HepG2 (cell line): ENCODE data around the gene BEAN1. TPM values are rescaled to one million over a fixed set of nuclear protein-coding genes. Genes with fewer than 3 reads are reported as not detected.

Source experiments
- HNRNPLL ChIP-seq: fragments of 200-400 bp; formaldehyde crosslinking; IDR thresholded peaks from 2 replicates; pipeline ENCODE4 v1.6.1; 2017; ENCODE audit warnings: mild to moderate bottlenecking, low read depth, low read length; ENCODE audit not compliant: poor library complexity, severe bottlenecking
- JUNB ChIP-seq: sonication (generic); formaldehyde crosslinking; IDR thresholded peaks from 2 replicates; pipeline ENCODE4 v1.8.0; 2022; ENCODE audit warnings: missing genetic modification reagents, mild to moderate bottlenecking, borderline replicate concordance
- PHF8 ChIP-seq: sonication (generic); formaldehyde crosslinking; IDR thresholded peaks from 2 replicates; pipeline ENCODE4 v1.5.0; 2020; ENCODE audit warnings: missing genetic modification reagents
- RELA ChIP-seq: sonication (generic); formaldehyde crosslinking; IDR thresholded peaks from 2 replicates; pipeline ENCODE4 v1.4.0; 2020; ENCODE audit warnings: missing genetic modification reagents
- SIX4 ChIP-seq: sonication (generic); formaldehyde crosslinking; IDR thresholded peaks from 2 replicates; pipeline ENCODE4 v1.4.0; 2020; ENCODE audit warnings: missing genetic modification reagents
- ZNF101 ChIP-seq: sonication (generic); formaldehyde crosslinking; IDR thresholded peaks from 2 replicates; pipeline ENCODE4 v1.4.0; 2020; ENCODE audit warnings: mild to moderate bottlenecking, low read depth, missing genetic modification reagents, borderline replicate concordance
- ZNF383 ChIP-seq: sonication (generic); formaldehyde crosslinking; IDR thresholded peaks from 2 replicates; pipeline ENCODE4 v1.4.0; 2020; ENCODE audit warnings: missing genetic modification reagents, mild to moderate bottlenecking, borderline replicate concordance
- ZNF724P ChIP-seq: sonication (generic); formaldehyde crosslinking; IDR thresholded peaks from 2 replicates; pipeline ENCODE4 v1.8.0; 2022; ENCODE audit warnings: missing genetic modification reagents, borderline replicate concordance
- ZSCAN22 ChIP-seq: sonication (generic); formaldehyde crosslinking; IDR thresholded peaks from 2 replicates; pipeline ENCODE4 v1.4.0; 2020; ENCODE audit warnings: mild to moderate bottlenecking, missing genetic modification reagents
- polyA plus RNA-seq, 8 experiments: library from polyadenylated mRNA; depleted of rRNA in 3 of 8; stranded (reverse) in 7 of 8; unstranded in 1 of 8; fragments of >200 nt; fragmentation: Illumina TruSeq in 4 of 8; extraction: Trizol in 4 of 8; gene quantifications; 2 replicates each; pipeline versions ENCODE4 v1.2.1 to v1.2.3, GENCODE V29; 2011 to 2016; ENCODE audit warnings: low read depth in 4 of 8, missing spikeins in 1 of 8, mixed read lengths in 1 of 8; ENCODE audit not compliant: insufficient read depth in 1 of 8
- total RNA-seq, 5 experiments: library from RNA; depleted of rRNA; stranded (reverse); fragments of >200 nt; fragmentation: Illumina TruSeq; extraction: Trizol; gene quantifications; 2 replicates each; pipeline ENCODE4 v1.2.3, GENCODE V29; 2016; ENCODE audit warnings: low read depth in 1 of 5
- TF ChIP-seq, protein P1 (sequence below): sonication (generic); formaldehyde crosslinking; IDR thresholded peaks from 2 replicates; pipeline ENCODE4 v1.4.0; 2020; ENCODE audit warnings: missing genetic modification reagents
- TF ChIP-seq, protein P2 (sequence below): sonication (generic); formaldehyde crosslinking; IDR thresholded peaks from 2 replicates; pipeline ENCODE4 v1.4.0; 2020; ENCODE audit warnings: missing genetic modification reagents, mild to moderate bottlenecking, borderline replicate concordance
- TF ChIP-seq, protein P3 (sequence below): sonication (generic); formaldehyde crosslinking; conservative IDR thresholded peaks from 2 replicates; pipeline ENCODE4 v1.4.0; 2020; ENCODE audit warnings: missing genetic modification reagents
- TF ChIP-seq, protein P4 (sequence below): sonication (generic); formaldehyde crosslinking; IDR thresholded peaks from 2 replicates; pipeline ENCODE4 v1.4.0; 2020; ENCODE audit warnings: mild to moderate bottlenecking, missing genetic modification reagents
- TF ChIP-seq, protein P5 (sequence below): IDR thresholded peaks from 2 replicates; pipeline ENCODE4 v1.4.0; 2020; ENCODE audit warnings: mild to moderate bottlenecking, missing genetic modification reagents
- TF ChIP-seq, protein P6 (sequence below): sonication (generic); formaldehyde crosslinking; IDR thresholded peaks from 2 replicates; pipeline ENCODE4 v1.5.0; 2020; ENCODE audit warnings: missing genetic modification reagents
- TF ChIP-seq, protein P7 (sequence below): sonication (generic); formaldehyde crosslinking; IDR thresholded peaks from 2 replicates; pipeline ENCODE4 v1.8.1; 2023; ENCODE audit warnings: mild to moderate bottlenecking, inconsistent platforms, moderate library complexity, missing genetic modification reagents, borderline replicate concordance

Gene BEAN1
- total and polyA plus RNA-seq, 2 of the 13 experiments (the other 11 are each of a cell fraction or from before 2014, with no cell fraction given), result 0.53 to 1.4 TPM

DNA sequence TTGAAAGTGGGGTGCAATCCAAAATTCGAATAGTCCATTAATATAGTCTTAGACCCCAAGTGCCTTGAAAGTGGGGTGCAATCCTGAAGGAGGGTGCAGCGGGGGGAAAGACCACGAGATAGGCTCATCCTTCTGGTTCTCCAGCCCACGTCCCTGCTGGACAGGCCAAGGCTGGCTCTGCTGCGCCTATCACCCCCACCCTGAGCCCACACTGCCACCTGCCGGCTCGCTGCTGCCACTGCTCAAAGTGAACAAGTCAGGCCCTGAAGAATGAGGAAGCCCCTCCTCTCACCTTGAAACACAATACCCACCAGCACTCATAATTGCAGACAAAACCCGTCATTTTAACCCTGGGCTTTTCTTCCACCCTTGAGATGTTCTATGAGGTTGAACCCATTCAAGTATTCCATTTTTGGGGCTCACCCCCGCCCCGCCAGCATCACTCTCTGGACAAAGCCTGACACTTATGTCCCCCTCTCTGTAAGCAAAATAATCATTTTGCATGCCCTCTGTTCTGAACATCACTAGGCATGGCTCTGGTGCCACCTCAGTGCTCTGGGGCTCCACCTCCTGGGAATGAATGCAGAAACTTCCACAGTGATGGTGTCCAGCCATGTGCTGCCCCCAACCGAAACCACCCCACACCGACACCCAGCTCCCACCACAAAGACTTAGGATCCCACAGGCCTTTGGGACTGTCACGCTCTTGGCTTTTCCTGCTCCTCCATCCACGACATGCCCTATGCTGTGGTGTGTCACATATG is 56.8 kb downstream of the BEAN1 start (continued):
- TF ChIP-seq, protein P1, sequence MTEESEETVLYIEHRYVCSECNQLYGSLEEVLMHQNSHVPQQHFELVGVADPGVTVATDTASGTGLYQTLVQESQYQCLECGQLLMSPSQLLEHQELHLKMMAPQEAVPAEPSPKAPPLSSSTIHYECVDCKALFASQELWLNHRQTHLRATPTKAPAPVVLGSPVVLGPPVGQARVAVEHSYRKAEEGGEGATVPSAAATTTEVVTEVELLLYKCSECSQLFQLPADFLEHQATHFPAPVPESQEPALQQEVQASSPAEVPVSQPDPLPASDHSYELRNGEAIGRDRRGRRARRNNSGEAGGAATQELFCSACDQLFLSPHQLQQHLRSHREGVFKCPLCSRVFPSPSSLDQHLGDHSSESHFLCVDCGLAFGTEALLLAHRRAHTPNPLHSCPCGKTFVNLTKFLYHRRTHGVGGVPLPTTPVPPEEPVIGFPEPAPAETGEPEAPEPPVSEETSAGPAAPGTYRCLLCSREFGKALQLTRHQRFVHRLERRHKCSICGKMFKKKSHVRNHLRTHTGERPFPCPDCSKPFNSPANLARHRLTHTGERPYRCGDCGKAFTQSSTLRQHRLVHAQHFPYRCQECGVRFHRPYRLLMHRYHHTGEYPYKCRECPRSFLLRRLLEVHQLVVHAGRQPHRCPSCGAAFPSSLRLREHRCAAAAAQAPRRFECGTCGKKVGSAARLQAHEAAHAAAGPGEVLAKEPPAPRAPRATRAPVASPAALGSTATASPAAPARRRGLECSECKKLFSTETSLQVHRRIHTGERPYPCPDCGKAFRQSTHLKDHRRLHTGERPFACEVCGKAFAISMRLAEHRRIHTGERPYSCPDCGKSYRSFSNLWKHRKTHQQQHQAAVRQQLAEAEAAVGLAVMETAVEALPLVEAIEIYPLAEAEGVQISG (CRISPR knock-in tag), result peak; percentile 52; the same call in 1 of the 2 replicates
- TF ChIP-seq, protein P2, sequence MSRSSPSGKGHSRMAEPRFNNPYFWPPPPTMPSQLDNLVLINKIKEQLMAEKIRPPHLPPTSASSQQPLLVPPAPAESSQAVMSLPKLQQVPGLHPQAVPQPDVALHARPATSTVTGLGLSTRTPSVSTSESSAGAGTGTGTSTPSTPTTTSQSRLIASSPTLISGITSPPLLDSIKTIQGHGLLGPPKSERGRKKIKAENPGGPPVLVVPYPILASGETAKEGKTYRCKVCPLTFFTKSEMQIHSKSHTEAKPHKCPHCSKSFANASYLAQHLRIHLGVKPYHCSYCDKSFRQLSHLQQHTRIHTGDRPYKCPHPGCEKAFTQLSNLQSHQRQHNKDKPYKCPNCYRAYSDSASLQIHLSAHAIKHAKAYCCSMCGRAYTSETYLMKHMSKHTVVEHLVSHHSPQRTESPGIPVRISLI (CRISPR knock-in tag), result no peak
- TF ChIP-seq PHF8 (CRISPR knock-in tag) (0 out of 2 replicates have a peak, but pooled peaks have one; percentile 36), ZNF724P (CRISPR knock-in tag) (no peak), ZSCAN22 (CRISPR knock-in tag) (no peak), ZNF101 (no peak), HNRNPLL (no peak), SIX4 (no peak; the same call in 1 of the 2 replicates), ZNF383 (CRISPR knock-in tag) (no peak), JUNB (CRISPR knock-in tag) (no peak), RELA (no peak)
- TF ChIP-seq, protein P3, sequence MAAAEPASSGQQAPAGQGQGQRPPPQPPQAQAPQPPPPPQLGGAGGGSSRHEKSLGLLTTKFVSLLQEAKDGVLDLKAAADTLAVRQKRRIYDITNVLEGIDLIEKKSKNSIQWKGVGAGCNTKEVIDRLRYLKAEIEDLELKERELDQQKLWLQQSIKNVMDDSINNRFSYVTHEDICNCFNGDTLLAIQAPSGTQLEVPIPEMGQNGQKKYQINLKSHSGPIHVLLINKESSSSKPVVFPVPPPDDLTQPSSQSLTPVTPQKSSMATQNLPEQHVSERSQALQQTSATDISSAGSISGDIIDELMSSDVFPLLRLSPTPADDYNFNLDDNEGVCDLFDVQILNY, result no peak
- TF ChIP-seq, protein P4, sequence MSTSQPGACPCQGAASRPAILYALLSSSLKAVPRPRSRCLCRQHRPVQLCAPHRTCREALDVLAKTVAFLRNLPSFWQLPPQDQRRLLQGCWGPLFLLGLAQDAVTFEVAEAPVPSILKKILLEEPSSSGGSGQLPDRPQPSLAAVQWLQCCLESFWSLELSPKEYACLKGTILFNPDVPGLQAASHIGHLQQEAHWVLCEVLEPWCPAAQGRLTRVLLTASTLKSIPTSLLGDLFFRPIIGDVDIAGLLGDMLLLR (CRISPR knock-in tag), result no peak
- TF ChIP-seq, protein P5, sequence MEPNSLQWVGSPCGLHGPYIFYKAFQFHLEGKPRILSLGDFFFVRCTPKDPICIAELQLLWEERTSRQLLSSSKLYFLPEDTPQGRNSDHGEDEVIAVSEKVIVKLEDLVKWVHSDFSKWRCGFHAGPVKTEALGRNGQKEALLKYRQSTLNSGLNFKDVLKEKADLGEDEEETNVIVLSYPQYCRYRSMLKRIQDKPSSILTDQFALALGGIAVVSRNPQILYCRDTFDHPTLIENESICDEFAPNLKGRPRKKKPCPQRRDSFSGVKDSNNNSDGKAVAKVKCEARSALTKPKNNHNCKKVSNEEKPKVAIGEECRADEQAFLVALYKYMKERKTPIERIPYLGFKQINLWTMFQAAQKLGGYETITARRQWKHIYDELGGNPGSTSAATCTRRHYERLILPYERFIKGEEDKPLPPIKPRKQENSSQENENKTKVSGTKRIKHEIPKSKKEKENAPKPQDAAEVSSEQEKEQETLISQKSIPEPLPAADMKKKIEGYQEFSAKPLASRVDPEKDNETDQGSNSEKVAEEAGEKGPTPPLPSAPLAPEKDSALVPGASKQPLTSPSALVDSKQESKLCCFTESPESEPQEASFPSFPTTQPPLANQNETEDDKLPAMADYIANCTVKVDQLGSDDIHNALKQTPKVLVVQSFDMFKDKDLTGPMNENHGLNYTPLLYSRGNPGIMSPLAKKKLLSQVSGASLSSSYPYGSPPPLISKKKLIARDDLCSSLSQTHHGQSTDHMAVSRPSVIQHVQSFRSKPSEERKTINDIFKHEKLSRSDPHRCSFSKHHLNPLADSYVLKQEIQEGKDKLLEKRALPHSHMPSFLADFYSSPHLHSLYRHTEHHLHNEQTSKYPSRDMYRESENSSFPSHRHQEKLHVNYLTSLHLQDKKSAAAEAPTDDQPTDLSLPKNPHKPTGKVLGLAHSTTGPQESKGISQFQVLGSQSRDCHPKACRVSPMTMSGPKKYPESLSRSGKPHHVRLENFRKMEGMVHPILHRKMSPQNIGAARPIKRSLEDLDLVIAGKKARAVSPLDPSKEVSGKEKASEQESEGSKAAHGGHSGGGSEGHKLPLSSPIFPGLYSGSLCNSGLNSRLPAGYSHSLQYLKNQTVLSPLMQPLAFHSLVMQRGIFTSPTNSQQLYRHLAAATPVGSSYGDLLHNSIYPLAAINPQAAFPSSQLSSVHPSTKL (CRISPR knock-in tag), result peak; percentile 31; the same call in 1 of the 2 replicates
- TF ChIP-seq, protein P6, sequence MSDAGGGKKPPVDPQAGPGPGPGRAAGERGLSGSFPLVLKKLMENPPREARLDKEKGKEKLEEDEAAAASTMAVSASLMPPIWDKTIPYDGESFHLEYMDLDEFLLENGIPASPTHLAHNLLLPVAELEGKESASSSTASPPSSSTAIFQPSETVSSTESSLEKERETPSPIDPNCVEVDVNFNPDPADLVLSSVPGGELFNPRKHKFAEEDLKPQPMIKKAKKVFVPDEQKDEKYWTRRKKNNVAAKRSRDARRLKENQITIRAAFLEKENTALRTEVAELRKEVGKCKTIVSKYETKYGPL (CRISPR knock-in tag), result no peak
- TF ChIP-seq, protein P7, sequence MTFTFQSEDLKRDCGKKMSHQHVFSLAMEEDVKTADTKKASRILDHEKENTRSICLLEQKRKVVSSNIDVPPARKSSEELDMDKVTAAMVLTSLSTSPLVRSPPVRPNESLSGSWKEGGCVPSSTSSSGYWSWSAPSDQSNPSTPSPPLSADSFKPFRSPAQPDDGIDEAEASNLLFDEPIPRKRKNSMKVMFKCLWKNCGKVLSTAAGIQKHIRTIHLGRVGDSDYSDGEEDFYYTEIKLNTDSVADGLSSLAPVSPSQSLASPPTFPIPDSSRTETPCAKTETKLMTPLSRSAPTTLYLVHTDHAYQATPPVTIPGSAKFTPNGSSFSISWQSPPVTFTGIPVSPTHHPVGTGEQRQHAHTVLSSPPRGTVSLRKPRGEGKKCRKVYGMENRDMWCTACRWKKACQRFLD (CRISPR knock-in tag), result no peak
